Stimulated activated CD4-positive, alpha-beta T cell treated with anti-CD3 and anti-CD28 coated beads, Interleukin-4, amount 100 ng/mL, for 48 hours (primary cell): ENCODE data around the gene ZNF570.

ENCODE experiments used
- DNase-seq, 2 donors: peaks; one replicate each; pipeline ENCODE4 v3.0.0-alpha.2; 2020; ENCODE audit warnings: low read depth in 2 of 2

The ZNF570 gene

DNA sequence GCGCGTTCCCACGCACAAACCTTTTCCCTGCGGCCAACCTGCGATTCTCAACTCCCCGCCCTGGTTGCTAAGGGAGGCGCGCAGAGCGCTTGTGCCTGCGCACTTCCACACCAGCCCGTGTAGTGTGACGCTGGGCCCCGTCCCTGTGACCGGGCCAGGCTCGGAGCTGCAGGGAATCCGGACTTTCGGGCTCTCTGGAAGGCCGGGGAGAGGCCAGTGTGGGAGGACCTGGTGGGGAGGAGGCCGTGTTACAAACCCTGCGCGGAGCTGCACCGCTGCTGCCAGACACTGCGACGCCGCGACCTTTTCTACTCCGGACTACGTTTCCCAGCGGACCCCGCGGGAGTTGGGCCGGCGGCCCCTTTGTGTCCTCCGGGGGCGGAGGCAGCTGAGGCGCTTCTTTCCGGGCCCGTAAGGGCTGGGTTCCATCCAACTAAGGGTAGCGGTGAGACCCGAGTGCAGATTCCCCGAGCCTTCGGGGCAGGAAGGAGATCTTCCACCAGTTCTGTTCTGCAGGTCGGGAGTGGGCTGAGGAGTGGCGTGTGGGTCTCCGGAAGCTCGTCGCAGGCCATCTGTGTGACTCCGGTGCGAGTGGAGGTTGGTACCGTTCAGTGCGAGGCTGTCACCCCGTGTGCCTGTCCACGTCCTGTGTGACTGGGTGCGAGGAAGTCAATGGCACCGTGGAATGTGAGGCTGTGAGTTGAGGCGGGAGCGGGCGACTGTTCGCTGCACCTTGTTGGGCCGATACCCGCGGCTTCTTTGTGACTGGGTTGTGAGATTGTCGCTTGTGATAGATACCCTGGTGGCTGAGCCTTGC, at the start of gene ZNF570:
Gene ZNF570, plus strand, starts transcription at position 396 of the 817 bp plus-strand sequence. CDS start 999 bp downstream, outside the sequence.
- peak; percentile 81 to 83 for DNase-seq

DNA sequence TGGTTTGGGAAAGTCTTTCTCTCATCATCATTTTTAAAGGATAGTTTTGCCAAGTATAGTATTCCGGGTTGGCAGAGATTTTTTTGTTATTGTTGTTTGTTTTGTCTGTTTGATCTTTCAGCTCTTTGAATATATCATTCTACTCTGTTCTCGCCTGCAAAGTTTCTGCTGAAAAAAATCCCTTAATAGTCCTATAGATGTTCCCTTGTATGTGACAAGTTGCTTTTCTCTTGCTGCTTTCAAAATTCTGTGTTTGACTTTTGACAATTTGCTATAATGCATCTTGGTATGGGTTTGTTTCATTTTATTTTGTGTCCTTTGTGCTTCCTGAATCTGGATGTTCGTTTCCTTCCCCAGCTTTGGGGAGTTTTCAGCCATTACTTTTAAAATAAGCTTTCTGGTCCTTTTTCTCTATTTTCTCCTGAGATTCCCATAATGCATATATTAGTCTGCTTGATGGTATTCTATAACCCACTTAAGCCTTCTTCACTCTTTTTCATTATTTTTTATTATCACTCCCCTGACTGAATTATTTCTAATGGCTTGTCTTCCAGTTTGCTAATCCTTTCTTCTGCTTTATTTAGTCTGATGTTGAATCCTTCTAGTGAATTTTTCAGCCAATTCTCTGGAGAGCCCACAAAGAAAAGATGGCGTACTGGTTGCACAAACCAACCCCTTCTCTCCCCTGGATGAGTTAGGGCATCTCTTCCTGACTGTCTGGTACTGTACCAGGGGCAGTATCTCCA, 16.5 kb upstream of the ZNF570 start:
- DNase-seq: no peak

DNA sequence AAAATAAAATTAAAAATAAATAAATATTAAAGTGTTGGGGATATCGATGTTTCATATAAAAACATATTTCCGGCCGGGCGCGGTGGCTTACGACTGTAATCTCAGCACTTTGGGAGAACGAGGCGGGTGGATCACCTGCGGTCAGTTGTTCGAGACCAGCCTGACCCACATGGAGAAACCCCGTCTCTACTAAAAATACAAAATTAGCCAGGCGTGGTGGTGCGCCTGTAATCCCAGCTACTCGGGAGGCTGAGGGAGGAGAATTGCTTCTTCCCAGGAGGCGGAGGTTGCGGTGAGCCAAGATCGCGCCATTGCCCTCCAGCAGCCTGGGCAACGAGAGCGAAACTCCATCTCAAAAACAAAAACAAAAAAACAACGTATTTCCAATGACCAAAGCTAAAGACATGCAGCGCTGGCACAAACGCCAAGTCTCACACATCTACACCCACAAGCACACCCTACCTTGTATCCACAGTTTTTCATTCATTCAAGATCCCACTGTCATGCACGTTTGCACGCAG, 2.8 kb upstream of the ZNF570 start:
- DNase-seq: no peak

DNA sequence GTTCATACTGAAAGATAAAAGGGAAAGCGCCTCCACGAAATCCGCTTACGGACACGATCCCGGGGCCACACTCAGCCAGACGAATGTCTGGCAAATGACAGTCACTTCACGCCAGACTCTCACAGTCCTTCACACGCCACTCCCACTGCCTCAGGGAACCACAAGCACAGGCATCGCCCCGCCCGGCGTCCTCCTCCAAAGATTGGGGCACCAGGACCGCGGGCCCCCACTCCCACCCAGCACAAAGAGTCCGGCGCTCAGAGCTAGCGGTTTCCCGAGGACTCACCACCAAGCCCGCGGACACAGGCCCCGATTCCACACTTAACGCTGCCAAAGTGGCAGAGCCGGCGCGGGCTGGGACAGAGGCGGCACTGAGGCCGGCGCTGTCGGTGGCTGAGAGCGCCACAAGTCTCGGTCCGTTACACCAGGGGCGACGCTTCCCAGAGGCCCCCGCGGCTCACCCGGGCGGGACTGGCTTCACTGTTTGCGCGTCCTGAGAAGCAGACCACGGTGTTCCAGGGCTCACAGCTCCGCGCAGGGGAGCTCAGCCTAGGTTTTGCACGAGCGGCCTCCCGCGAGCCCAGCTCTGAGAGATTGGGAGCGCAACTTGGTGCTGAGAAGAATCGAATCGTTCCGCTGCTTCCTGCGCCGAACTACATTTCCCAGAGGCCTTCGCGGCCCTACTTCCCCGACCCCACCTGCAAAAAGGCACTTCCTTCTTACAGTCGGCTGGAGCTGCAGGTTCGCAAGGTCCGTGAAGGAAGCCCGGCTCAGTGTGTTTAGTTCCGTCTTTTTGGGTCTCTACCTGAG, 2.2 kb upstream of the ZNF570 start, which contains the start of gene ZNF569:
Gene ZNF569, minus strand, starts transcription at position 647 of the 810 bp plus-strand sequence. CDS start 22,523 bp downstream, outside the sequence.
- DNase-seq: peak; percentile 73 to 82

DNA sequence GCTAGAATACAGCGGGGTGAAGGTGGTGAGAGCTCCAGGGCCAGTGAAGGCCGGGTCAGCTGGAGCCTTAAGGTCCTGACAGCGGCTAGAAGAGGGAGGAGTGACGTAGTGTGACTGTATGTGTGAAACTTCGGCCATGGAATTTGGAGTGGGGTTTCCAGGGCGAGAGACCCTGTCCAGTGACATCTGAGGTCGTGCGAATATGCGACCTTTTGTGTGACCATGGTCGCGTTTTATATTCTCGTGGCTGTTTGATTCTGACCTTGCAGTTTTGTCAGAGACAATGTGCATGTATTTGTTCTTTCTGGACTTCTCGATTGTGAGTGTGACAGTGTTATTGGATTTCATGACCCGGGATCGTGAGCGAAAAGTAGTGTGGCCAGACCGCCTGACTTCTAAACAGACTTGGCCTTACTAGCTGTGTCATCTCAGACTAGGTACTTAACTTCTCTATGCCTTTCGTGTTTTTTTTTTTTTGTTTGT, 1.5 kb upstream of the ZNF570 start:
- DNase-seq: no peak

DNA sequence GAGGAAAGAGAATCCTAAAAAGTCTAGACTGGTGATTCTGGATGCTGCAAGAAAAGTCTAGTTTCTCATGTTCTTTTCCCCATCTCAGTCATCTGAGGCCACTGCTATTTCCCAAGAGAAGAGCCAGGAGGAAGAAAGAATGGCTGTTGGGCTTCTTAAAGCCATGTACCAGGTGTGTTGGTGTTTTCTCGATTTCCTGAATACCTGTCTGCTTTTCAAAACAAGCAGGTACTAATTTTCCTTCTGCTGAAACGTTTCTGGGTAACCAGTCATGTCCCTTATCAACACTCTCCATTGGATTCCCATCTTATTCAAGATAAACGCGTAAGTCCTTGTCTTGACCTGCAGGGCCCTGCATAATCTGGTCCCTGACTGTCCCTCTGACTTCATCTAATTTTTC, 1.1 kb downstream of the ZNF570 start:
- no peak for DNase-seq

DNA sequence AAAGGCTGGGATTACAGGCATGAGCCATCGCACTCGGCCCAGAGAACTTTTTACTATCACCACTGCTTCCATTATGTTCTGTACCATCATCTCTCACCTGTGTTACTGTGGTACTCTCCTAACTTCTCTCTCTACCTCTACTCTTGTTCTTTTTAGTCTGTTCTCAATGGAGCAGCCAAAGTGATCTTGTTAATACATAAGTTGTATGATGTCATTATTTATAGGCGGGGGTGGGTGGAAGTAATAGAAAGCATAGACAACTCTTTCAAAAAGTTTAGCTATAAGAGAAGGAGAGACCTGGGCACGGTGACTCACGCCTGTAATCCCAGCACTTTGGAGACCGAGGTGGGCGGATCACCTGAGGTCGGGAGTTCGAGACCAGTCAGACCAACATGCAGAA, 3.0 kb downstream of the ZNF570 start:
- DNase-seq: no peak

DNA sequence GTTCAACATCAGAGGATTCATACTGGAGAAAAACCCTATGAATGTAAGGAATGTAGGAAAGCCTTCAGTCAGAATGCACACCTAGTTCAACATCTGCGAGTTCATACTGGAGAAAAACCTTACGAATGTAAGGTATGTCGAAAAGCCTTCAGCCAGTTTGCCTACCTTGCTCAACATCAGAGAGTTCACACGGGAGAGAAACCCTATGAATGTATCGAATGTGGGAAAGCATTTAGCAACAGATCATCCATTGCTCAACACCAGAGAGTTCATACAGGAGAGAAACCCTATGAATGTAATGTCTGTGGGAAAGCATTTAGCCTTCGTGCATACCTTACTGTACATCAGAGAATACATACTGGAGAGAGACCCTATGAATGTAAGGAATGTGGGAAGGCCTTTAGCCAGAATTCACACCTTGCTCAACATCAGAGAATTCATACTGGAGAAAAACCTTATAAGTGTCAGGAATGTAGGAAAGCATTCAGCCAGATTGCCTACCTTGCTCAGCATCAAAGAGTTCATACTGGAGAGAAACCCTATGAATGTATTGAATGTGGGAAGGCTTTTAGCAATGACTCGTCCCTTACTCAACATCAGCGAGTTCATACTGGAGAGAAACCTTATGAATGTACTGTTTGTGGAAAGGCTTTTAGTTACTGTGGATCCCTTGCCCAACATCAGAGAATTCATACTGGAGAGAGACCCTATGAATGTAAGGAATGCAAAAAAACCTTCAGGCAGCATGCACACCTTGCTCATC, 15.4 kb downstream of the ZNF570 start:
- no peak for DNase-seq

DNA sequence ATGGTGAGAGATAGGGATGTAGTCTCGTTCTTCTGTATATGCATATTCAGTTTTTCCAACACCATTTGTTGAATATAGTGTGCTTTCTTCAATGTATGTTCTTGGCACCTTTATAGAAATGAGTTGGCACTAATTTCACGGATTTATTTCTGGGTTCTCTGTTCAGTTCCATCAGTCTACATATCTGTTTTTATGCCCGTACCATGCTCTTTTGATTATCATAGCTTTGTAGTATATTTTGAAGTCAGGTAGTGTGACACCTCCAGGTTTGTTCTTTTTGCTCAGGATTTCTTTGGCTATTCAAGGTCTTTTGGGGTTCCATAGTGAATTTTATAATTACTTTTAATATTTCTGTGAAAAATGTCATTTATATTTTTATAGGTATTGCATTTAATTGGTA, 23.1 kb downstream of the ZNF570 start:
- no peak for DNase-seq

DNA sequence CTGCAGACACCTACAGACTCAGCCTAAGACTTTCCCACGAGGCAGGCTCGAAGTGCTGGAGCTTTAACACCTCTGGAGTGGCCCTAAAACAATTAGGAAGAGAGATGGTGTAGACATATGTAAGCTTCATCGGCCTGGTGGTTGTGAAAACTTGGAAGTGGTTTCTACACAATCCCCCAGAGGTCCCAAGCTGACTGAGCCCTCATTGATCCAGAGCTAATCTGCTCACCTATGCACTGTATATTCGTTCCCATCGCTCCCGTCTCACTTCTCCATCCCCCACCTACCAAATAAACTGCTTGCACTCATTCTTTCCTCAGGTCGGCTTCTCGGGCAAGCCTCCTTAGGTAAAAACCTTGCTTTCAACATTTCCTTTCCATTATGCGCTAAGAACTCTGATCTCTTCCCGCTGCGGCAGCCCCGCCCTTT, 36.8 kb downstream of the ZNF570 start:
- no peak for DNase-seq

DNA sequence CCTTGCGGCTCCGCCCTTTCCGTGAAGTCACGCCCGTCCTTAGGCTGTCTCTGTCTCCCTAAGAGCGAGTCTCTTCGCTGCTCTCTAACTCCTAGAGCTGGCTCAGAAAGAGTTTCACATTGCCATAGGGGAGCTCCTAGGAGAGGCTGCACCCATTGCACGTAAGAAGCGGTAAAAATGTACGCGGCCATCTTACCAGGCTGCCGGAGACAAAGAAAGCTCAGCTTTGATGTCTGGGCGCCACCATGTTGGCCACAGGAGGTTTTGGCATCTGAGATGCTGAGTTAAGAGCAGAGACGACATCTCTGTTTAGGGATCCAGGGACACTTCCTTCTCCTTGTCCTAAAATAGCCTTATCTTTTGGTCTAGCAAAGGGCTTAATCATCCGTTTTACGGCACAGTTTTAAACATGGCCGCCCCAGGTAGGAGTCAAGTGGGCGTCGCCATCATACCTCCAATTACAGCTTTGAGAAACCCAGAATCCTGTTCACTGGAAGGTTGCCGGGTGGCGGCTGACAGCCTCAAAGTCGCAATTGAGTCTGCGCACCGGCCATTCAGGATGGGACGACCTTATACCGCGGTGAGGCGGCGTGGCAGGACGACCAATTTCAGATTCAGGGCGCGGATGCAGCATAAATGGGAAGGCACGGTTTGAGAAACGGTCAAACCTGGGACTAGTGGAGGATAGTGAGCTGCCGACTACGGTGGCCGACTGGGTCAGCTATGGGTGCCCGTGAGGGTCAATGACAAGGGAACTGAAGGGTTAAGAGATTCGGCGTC, 37.4 kb downstream of the ZNF570 start, which contains the start of gene ZNF793:
Gene ZNF793, plus strand, starts transcription at position 553 of the 780 bp plus-strand sequence. CDS start 16,501 bp downstream, outside the sequence.
- peak; percentile 64 to 77 for DNase-seq

DNA sequence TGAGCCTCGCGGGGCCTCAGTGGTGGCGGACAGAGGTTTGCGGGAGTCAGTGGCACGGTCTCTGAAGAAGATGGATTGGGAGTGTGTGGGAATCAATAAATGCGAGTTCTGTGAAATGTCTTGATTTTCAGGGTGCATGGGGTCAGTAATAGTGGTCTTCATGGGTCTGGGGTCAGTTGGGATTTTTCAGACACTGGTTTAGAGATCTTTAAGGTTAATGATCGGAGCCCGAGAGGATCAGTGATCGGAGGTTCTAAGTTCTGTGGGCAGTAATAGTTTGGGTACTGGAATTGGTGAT, 38.0 kb downstream of the ZNF570 start:
- DNase-seq: no peak

DNA sequence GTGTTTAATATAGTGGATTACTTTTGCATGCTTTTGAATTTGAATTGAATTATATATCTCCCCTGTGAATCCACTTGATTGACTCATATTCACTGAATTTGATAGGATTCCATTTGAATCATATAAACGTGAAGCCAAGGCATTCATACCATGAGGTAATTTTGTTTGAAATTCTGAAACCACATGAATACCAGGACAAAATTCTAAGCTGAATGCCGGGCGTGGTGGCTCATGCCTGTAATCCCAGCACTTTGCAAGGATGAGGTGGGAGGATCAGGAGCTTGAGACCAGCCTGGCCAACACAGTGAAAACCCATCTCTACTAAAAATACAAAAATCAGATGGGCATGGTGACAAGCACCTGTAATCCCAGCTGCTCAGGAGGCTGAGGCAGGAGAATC, 42.0 kb downstream of the ZNF570 start:
- DNase-seq: no peak

DNA sequence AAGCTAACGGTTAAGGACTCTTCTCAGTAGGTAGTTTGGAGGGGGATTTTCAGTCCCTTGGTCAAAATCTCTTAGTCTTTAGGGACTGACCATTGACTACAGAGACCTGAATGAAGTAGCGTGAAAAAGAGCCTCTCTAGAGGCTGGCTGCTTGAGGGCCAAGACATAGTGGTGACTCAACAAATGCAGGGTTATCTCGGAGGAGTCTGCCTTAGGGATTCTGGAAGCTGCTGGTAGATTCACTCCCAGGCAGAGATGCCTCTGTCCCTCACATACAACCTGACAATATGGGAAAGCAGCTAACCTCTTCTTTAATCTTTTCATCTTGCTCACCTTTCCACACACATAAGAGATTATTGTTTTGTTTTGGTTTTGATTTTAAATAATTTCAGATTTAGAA, 42.7 kb downstream of the ZNF570 start:
- no peak for DNase-seq

DNA sequence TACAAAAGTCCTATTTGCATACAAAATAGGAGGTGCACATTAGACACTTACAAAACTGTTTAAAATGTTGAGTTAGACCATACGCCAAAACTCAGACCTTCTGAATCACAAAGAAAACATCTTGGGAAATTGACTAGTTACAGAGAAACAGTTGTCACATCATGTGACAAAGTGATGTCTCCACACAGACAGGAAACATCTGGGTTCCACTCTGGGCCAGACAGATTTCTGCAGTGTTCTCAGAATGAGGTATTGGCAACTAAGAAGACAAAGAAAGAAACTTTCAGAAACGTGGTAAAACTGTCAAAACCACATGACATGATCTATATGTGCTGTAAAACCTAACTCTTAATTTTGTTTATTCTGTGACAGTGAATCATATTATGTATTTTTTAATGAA, 44.2 kb downstream of the ZNF570 start:
- no peak for DNase-seq

DNA sequence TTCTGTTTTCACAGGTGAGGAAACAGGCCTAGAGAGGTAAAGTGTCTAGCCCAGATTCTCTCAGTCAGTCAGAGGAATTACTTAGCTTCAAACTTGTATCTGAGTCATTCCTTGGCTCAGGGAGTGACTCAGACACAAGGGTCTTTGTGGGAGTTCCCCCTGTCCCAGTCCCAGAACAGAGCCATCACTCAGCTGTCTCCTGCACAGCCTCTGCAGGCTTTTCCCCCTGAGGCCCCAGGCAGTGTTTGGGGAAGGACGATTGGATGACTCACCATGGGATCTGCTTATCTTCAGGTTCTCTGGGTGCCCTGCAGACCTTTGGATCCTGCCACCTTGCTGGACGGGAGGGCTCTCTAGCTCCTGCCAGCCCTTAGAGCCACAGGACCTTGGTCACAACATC, 50.7 kb downstream of the ZNF570 start:
- DNase-seq: no peak

DNA sequence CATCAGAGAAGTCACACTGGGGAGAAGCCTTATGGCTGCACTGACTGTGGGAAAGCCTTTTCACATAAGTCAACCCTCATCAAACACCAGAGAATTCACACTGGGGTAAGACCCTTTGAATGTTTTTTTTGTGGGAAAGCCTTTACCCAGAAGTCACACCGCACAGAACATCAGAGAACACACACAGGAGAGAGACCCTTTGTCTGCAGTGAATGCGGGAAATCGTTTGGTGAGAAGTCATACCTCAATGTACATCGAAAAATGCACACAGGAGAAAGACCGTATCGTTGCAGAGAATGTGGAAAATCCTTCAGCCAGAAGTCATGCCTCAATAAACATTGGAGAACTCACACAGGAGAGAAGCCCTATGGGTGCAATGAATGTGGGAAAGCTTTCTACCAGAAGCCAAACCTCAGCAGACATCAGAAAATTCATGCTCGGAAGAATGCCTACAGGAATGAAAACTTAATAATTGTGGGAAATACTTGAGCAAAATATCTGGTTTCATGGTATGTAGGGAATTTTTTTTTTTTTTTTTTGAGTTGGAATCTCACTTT, 68.3 kb downstream of the ZNF570 start:
- DNase-seq: no peak
